Choroid plexus epithelial cell (primary cell): ENCODE measurements around the gene TRAF2.
"Not testable (repeated sequence)": the region's sequence is repeated elsewhere in the genome, so short reads cannot be mapped to it uniquely, and the experiment has no call there.

Experiments used
- DNase-seq: peaks from one replicate; pipeline ENCODE4 v3.0.0-alpha.2; 2010; ENCODE audit warnings: low read depth
- H3K4me3 ChIP-seq: 2 replicates; pipeline ENCODE4 v1.5.1; 2011; ENCODE audit warnings: low read depth, mild to moderate bottlenecking, control low read depth, low read length, moderate library complexity
- CTCF ChIP-seq: conservative IDR thresholded peaks from 2 replicates; pipeline ENCODE4 v1.5.1; 2011; ENCODE audit warnings: low read depth, mild to moderate bottlenecking, control low read depth, inconsistent platforms, low read length, moderate library complexity

The TRAF2 gene

GRCh38 chr9:136882109-136882946 is 4.0 kb upstream of the TRAF2 start:
- H3K4me3 ChIP-seq = peak overlapping the region; percentile 24
- TF ChIP-seq CTCF = peak; percentile 16
- peak; percentile 82 for DNase-seq

GRCh38 chr9:136882947-136883283 is 3.4 kb upstream of the TRAF2 start:
- not testable (repeated sequence) for H3K4me3 ChIP-seq, DNase-seq

- not testable (repeated sequence) for H3K4me3 ChIP-seq, DNase-seq
Observed at GRCh38 chr9:136883670-136884069, 2.6 kb upstream of the TRAF2 start.

- peak; percentile 29 for DNase-seq
- peak overlapping the region; percentile 86 for H3K4me3 ChIP-seq
Observed at GRCh38 chr9:136886610-136887597, 588 bp downstream of the TRAF2 start.

GRCh38 chr9:136888454-136888853 is 2.1 kb downstream of the TRAF2 start:
- no peak overlapping the region for H3K4me3 ChIP-seq
- no peak for DNase-seq
- TF ChIP-seq CTCF = no peak

More at GRCh38 chr9:136886610-136887597, 588 bp downstream of the TRAF2 start:
- TF ChIP-seq CTCF = no peak

GRCh38 chr9:136889858-136890257 is 3.5 kb downstream of the TRAF2 start:
- TF ChIP-seq CTCF = no peak
- DNase-seq = no peak
- no peak overlapping the region for H3K4me3 ChIP-seq

GRCh38 chr9:136890661-136891060 is 4.3 kb downstream of the TRAF2 start:
- DNase-seq = no peak
- H3K4me3 ChIP-seq = no peak overlapping the region
- TF ChIP-seq CTCF = no peak
